Vagina (tissue), 2 donors: Measurements from ENCODE around the gene GLS2. TPM values are rescaled to one million over a fixed set of nuclear protein-coding genes. Genes with fewer than 3 reads are reported as not detected.

ENCODE experiments used
- DNase-seq, 2 donors: peaks; one replicate each; pipeline ENCODE4 v3.0.0-alpha.2; 2017; ENCODE audit errors: extremely low spot score in 2 of 2
- H3K27ac ChIP-seq: fragments of 200-600 bp; sonication (generic); one replicate; pipeline ENCODE4 v1.5.1; 2019
- H3K27me3 ChIP-seq: fragments of 200-600 bp; sonication (generic); one replicate; pipeline ENCODE4 v1.5.1; 2019
- H3K36me3 ChIP-seq, 2 donors: fragments of 200-600 bp; sonication (generic); one replicate each; pipeline ENCODE4 v1.5.1; 2017 to 2019
- H3K4me1 ChIP-seq: fragments of 200-600 bp; sonication (generic); one replicate; pipeline ENCODE4 v1.5.1; 2019
- H3K4me3 ChIP-seq, 2 donors: fragments of 200-600 bp; sonication (generic); 1 replicate in 1 of 2; 2 replicates in 1 of 2; pipeline ENCODE4 v1.5.1; 2016 to 2019
- H3K9me3 ChIP-seq: fragments of 200-600 bp; sonication (generic); one replicate; pipeline ENCODE4 v1.5.1; 2019
- POLR2A ChIP-seq, 2 donors: fragments of 450-650 bp; IDR thresholded peaks; one replicate each; pipeline ENCODE4 v1.6.1; 2017; ENCODE audit warnings: antibody characterized with exemption in 2 of 2, mild to moderate bottlenecking in 2 of 2, moderate library complexity in 2 of 2
- POLR2AphosphoS5 ChIP-seq, 2 donors: sonication (generic); formaldehyde crosslinking; IDR thresholded peaks; one replicate each; pipeline ENCODE4 v1.9.0; 2017; ENCODE audit warnings: antibody characterized with exemption in 2 of 2, mild to moderate bottlenecking in 2 of 2, low read depth in 1 of 2; ENCODE audit not compliant: insufficient read depth in 1 of 2
- intact Hi-C: fragments of 100-400 bp; cut with DNase I; formaldehyde crosslinking; loops from one replicate; pipeline ENCODE4 v1.15.1; 2023
- total RNA-seq: library from RNA; depleted of rRNA; stranded (reverse); fragments of >200 nt; gene quantifications from one replicate; pipeline ENCODE4 v1.2.3, GENCODE V29; 2016
- TF ChIP-seq, protein P1 (sequence below), 3 experiments: fragments of 450-650 bp in 2 of 3; fragments of 200-600 bp in 1 of 3; sonication (generic) in 1 of 3; IDR thresholded peaks; one replicate each; pipeline ENCODE4 v1.5.1; 2017 to 2019; ENCODE audit warnings: antibody characterized with exemption in 3 of 3, mild to moderate bottlenecking in 2 of 3, moderate library complexity in 2 of 3

GLS2 gene
- total RNA-seq, 1 donor from 2014 or later = 5.2 TPM

DNA sequence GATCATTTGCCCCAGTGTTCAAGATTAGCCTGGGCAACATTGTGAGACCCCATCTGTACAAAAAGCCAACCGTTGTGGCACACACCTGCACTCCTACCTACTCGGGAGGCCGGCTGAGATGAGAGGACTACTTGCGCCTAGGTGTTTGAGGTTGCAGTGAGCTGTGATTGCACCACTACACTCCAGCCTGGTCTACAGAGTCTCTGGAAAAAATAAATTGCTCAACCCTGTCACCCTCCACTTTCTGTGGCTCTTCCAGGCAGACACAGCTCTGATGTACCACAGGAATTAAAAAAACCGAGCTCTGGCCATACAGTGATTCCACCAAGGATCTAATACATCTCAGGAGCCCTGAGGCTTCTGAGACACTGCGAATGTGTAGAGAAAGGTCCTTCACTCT lies 53.1 kb downstream of the GLS2 start:
- no peaks in the 10 kb centered on the region for H3K9me3 ChIP-seq
- no peaks in the 10 kb centered on the region for H3K27me3 ChIP-seq
- TF ChIP-seq, protein P1, sequence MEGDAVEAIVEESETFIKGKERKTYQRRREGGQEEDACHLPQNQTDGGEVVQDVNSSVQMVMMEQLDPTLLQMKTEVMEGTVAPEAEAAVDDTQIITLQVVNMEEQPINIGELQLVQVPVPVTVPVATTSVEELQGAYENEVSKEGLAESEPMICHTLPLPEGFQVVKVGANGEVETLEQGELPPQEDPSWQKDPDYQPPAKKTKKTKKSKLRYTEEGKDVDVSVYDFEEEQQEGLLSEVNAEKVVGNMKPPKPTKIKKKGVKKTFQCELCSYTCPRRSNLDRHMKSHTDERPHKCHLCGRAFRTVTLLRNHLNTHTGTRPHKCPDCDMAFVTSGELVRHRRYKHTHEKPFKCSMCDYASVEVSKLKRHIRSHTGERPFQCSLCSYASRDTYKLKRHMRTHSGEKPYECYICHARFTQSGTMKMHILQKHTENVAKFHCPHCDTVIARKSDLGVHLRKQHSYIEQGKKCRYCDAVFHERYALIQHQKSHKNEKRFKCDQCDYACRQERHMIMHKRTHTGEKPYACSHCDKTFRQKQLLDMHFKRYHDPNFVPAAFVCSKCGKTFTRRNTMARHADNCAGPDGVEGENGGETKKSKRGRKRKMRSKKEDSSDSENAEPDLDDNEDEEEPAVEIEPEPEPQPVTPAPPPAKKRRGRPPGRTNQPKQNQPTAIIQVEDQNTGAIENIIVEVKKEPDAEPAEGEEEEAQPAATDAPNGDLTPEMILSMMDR (IDR thresholded peaks at IDR 0.05) = no peak
- TF ChIP-seq POLR2AphosphoS5 (IDR thresholded peaks at IDR 0.05; ENCODE audit: insufficient read depth in 1 of 2, low read depth in 1 of 2) (no peak), POLR2A (IDR thresholded peaks at IDR 0.05) (no peak)
- intact Hi-C loops = no loop called here
- H3K27ac ChIP-seq = no peak overlapping the region
- no peak overlapping the region for H3K4me3 ChIP-seq
- DNase-seq = no peak
- H3K36me3 ChIP-seq = peaks cover 0 to 9% of the 10 kb centered on the region in 2 donors
- no peaks in the 10 kb centered on the region for H3K4me1 ChIP-seq

DNA sequence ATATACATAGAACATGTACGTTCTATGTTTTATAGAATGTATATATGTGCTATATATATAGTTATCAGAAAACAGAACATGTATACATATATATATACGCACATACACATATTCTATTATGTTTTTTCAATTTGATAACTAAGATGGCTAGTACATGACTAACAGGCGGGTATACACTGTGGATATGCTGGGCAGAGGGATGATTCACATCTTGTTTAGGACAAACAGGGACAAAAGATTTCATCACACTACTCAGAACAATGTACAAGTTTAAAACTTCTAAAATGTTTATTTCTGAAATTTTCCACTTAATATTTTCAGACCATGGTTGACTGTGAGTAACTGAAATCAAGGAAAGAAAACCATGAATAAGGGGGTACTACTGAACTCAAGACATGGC lies 56.1 kb downstream of the GLS2 start:
- Histone ChIP-seq H3K9me3 (no peaks in the 10 kb centered on the region), H3K36me3 (peaks cover 0 to 9% of the 10 kb centered on the region in 2 donors), H3K4me1 (no peaks in the 10 kb centered on the region), H3K4me3 (no peak overlapping the region), H3K27me3 (no peaks in the 10 kb centered on the region), H3K27ac (no peak overlapping the region)
- intact Hi-C loops = no loop called here
- TF ChIP-seq POLR2AphosphoS5 (IDR thresholded peaks at IDR 0.05; ENCODE audit: insufficient read depth in 1 of 2, low read depth in 1 of 2) (no peak), POLR2A (IDR thresholded peaks at IDR 0.05) (no peak)
- no peak for DNase-seq

DNA sequence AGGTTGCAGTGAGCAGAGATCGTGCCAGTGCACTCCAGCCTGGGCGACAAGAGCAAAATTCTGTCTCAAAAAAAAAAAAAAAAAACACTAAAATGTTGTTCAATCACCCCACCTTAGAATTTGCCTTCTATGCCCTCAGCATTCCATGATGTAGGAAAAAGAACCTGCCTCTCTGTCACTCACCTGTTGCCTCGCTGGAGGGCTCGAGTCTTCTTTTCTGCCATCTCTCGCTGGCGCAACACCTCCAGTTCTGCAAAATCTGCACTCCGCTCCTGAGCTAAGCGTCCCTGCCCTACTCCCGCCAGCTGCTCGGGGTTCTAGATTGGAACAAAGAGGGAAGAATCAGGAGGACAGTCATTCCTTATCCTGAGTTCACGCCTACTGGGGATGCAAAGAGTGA lies 56.7 kb downstream of the GLS2 start:
- DNase-seq = no peak
- peaks cover 0 to 9% of the 10 kb centered on the region in 2 donors for H3K36me3 ChIP-seq
- intact Hi-C loops = no loop called here
- TF ChIP-seq POLR2A (IDR thresholded peaks at IDR 0.05) (no peak), POLR2AphosphoS5 (IDR thresholded peaks at IDR 0.05; ENCODE audit: insufficient read depth in 1 of 2, low read depth in 1 of 2) (no peak)
- TF ChIP-seq, protein P1 (IDR thresholded peaks at IDR 0.05) = no peak
- H3K9me3 ChIP-seq = no peaks in the 10 kb centered on the region
- H3K27ac ChIP-seq = no peak overlapping the region
- no peak overlapping the region for H3K4me3 ChIP-seq
- no peaks in the 10 kb centered on the region for H3K27me3 ChIP-seq
- H3K4me1 ChIP-seq = no peaks in the 10 kb centered on the region

DNA sequence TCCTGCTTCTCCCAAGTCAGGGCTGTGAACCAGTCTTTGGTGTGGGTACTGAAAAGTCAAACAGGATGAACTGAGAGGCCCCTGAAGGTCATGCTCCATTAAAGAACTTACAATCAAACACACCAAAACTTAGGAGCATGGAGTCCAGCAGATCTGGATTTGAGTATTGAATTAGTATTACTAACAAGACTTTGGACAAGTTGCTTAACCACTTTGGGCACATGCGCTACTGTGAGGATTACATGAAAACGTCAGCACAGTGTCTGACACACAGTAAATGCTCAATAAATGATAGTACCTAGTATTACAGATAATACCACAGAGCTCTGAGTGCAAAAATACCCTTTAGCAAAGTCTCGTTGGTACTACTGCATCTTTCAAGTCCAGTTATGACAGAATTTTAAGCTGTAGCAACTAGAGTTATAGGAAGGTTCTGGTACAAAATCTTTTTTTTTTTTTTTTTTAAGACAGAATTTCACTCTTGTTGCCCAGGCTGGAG lies 62.0 kb downstream of the GLS2 start:
- intact Hi-C loops = no loop called here
- H3K36me3 ChIP-seq = peaks cover 0 to 22% of the 10 kb centered on the region in 2 donors
- H3K9me3 ChIP-seq = no peaks in the 10 kb centered on the region
- H3K27me3 ChIP-seq = no peaks in the 10 kb centered on the region
- H3K4me1 ChIP-seq = no peaks in the 10 kb centered on the region
- DNase-seq = no peak
- no peak for TF ChIP-seq POLR2A (IDR thresholded peaks at IDR 0.05)
- H3K4me3 ChIP-seq = no peak overlapping the region
- H3K27ac ChIP-seq = no peak overlapping the region

DNA sequence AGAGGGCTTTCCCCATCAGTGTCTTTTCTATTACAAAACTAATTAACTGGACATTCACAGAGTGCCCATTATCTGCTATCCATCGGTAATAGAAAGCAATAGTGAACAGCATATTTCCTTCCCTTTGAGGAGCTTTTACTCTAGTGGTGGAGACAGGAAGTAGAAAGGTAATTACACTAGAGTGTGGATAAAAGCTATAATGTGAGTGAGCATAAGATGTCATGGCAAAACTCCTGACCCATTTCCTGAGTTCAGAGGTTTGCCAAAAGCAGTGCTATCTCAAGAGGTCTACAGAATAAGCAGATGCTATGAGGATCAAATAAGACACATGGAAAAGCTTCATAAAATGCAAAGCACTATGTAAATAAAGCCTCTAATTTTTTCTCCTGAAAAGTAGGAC lies 62.8 kb downstream of the GLS2 start:
- Histone ChIP-seq H3K27ac (no peak overlapping the region), H3K36me3 (peaks cover 0 to 24% of the 10 kb centered on the region in 2 donors), H3K4me1 (no peaks in the 10 kb centered on the region), H3K27me3 (no peaks in the 10 kb centered on the region), H3K9me3 (no peaks in the 10 kb centered on the region), H3K4me3 (no peak overlapping the region)
- DNase-seq = no peak
- intact Hi-C loops = no loop called here
- TF ChIP-seq POLR2A (IDR thresholded peaks at IDR 0.05) (no peak), POLR2AphosphoS5 (IDR thresholded peaks at IDR 0.05; ENCODE audit: insufficient read depth in 1 of 2, low read depth in 1 of 2) (no peak)
- TF ChIP-seq, protein P1 (IDR thresholded peaks at IDR 0.05) = no peak

Other genes with a start within 250 kb of the GLS2 start
- 22.6 TPM for gene ANKRD52, start 229.8 kb downstream of the GLS2 start, total RNA-seq
- 10.1 TPM for gene COQ10A, start 221.2 kb downstream of the GLS2 start, total RNA-seq
- 140 TPM for gene CS, start 187.8 kb downstream of the GLS2 start, total RNA-seq
- 65.6 TPM for gene CNPY2, start 172.2 kb downstream of the GLS2 start, total RNA-seq
- gene PAN2, start 154.2 kb downstream of the GLS2 start, total RNA-seq = 37.6 TPM
- not detected for gene IL23A, start 149.3 kb downstream of the GLS2 start, total RNA-seq
- 109 TPM for gene STAT2, start 128.1 kb downstream of the GLS2 start, total RNA-seq
- not detected for gene APOF, start 125.3 kb downstream of the GLS2 start, total RNA-seq
- gene TIMELESS, start 38.7 kb downstream of the GLS2 start, total RNA-seq = 6.1 TPM
- not detected for gene MIP, start 33.5 kb downstream of the GLS2 start, total RNA-seq
- 1.7 TPM for gene SPRYD4, start 19.6 kb downstream of the GLS2 start, total RNA-seq
- 20.6 TPM for gene RBMS2, start 33.7 kb upstream of the GLS2 start, total RNA-seq
- gene BAZ2A, start 142.2 kb upstream of the GLS2 start, total RNA-seq = 92.8 TPM
- 405 TPM for gene ATP5F1B, start 157.8 kb upstream of the GLS2 start, total RNA-seq
- gene PTGES3, start 200.1 kb upstream of the GLS2 start, total RNA-seq = 81.0 TPM
- gene NACA, start 237.1 kb upstream of the GLS2 start, total RNA-seq = 1,274 TPM